NCI-H2227 (cell line): Measurements from ENCODE around the gene IVNS1ABP.
"Not testable (repeated sequence)": the region's sequence is repeated elsewhere in the genome, so short reads cannot be mapped to it uniquely, and the experiment has no call there.

Experiments used
- DNase-seq: peaks from one replicate; lab custom pipeline; 2025; ENCODE audit not compliant: unreplicated experiment; lab: John Stamatoyannopoulos, UW

The IVNS1ABP gene

GRCh38 chr1:185257950-185258208, 59.2 kb downstream of the IVNS1ABP start:
- DNase-seq: no peak

- peak; percentile 47 for DNase-seq
These were observed 59.7 kb downstream of the IVNS1ABP start for GRCh38 chr1:185257116-185257949.

GRCh38 chr1:185255595-185255994, 61.4 kb downstream of the IVNS1ABP start:
- DNase-seq: not testable (repeated sequence)

GRCh38 chr1:185252404-185252803, 64.6 kb downstream of the IVNS1ABP start:
- not testable (repeated sequence) for DNase-seq

GRCh38 chr1:185251928-185252327, 65.1 kb downstream of the IVNS1ABP start:
- DNase-seq: not testable (repeated sequence)

- DNase-seq: no peak
These were observed 67.0 kb downstream of the IVNS1ABP start for GRCh38 chr1:185250063-185250462.

- DNase-seq: no peak
These were observed 67.5 kb downstream of the IVNS1ABP start for GRCh38 chr1:185249563-185249962.
